ENCODE measurements around the gene CREBRF. TPM values are rescaled to one million over a fixed set of nuclear protein-coding genes. Genes with fewer than 3 reads are reported as not detected.
"Not testable (repeated sequence)": the region's sequence is repeated elsewhere in the genome, so short reads cannot be mapped to it uniquely, and the experiment has no call there.

The CREBRF gene, protein sequence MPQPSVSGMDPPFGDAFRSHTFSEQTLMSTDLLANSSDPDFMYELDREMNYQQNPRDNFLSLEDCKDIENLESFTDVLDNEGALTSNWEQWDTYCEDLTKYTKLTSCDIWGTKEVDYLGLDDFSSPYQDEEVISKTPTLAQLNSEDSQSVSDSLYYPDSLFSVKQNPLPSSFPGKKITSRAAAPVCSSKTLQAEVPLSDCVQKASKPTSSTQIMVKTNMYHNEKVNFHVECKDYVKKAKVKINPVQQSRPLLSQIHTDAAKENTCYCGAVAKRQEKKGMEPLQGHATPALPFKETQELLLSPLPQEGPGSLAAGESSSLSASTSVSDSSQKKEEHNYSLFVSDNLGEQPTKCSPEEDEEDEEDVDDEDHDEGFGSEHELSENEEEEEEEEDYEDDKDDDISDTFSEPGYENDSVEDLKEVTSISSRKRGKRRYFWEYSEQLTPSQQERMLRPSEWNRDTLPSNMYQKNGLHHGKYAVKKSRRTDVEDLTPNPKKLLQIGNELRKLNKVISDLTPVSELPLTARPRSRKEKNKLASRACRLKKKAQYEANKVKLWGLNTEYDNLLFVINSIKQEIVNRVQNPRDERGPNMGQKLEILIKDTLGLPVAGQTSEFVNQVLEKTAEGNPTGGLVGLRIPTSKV
- 10 to 100 TPM; 18.6 to 22.4 (median 20.4) TPM for polyA plus RNA-seq (ENCODE audit: insufficient read length in 4 of 4)

DNA sequence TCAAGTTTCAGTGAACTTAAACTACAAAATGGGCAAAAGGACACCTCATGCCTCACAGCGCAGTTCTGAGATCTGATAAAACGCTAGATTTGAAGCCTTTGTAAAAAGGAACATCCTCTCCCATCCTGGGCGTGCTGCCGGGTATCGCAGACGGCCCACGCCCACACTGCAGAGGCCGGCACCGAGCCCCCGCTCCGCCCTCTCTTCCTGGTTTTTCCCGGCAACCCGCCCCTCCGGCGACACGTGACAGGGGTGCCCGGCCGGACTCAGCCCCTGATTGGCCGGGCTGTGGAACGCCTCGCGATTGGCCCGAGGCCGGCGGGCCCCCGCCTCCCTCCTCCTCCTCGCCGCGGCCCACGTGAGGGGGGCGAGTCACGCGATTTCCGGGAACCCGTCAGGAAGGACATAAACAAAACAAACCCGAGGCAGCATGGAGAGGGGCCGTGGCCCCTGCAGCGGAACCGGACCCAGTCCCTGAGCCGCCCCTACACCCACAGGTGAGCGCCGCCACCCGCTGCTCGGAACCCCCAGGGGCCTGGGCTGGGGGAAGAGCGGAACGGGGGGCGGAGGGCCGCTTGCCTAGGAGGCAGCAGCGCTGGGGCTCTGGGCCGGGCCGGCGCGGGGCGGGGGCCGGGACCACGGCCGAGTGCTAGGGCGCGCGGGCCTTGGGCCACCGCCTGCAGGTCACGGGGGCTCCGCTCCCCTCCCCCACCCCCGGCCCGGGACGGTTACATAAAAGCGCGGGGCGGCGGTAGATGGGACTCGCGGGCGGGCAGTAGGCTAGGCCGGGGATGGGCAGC lies at the start of gene CREBRF:
TSS of gene CREBRF (plus strand) at position 370 of the 800 bp plus-strand sequence. CDS start 24,424 bp downstream, outside the sequence.
- peak; percentile 71 to 93 (median 88) for DNase-seq (ENCODE audit: low read depth in 4 of 4, low spot score in 2 of 4)

DNA sequence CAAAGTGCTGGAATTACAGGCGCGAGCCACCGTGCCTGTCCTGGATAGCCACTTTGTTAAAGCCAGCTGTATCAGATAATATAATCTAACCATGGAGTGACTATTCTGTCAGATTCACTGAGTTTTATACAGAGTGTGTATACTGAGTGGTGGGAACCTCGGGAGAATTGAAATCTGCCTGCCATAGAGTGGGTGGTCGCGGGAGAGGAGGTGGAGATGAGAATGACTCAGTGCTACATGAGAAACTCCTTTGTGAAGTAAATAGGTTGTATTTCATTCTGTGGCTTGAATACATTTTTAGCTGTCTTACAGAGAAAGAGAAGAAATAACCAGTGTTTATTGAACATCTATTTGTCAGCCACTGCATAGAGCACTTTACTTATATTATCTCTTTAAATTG lies 46.1 kb upstream of the CREBRF start:
- no peak for DNase-seq (ENCODE audit: low read depth in 4 of 4, low spot score in 2 of 4)

DNA sequence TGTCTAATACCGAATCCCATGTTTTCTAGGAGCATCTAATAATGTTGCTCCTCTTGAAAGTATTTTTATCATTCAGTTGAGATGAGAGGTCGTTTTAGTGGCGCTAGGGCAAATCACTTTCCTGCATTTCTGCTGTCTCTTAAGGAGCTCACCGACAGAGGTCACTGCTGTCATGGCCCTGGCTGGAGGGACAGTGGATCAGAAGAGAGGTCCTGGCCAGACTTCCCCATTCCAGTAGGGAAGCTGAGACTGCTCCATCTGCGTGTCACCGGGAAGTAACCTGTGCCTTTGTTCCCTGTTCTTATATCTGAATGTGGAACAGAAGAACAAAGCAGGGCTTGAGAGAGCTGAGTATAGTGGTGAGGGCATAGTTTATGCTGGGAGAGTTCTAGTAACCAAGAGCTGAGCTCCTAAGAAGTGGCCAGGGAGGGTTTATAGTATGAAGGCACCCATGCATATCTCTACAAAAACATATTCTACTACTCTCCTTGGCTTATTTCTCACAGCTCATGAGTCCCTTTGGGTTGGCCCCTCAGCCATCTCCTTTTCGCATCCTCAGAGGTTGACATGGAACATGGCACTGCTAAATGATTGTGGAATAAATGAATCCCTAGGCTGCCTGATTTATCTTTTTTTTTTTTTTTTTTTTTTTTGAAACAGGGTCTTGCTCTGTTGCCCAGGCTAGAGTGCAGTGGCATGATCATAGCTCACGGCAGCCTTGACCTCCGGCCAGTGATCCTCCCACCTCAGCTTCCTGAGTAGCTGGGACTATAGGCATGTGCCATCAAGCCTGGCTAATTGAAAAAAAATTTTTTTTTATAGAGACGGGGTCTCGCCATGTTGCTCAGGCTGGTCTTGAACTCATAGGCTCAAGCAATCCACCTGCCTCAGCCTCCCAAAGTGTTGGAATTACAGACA lies 45.3 kb upstream of the CREBRF start:
- DNase-seq (ENCODE audit: low read depth in 4 of 4, low spot score in 2 of 4), result no peak

DNA sequence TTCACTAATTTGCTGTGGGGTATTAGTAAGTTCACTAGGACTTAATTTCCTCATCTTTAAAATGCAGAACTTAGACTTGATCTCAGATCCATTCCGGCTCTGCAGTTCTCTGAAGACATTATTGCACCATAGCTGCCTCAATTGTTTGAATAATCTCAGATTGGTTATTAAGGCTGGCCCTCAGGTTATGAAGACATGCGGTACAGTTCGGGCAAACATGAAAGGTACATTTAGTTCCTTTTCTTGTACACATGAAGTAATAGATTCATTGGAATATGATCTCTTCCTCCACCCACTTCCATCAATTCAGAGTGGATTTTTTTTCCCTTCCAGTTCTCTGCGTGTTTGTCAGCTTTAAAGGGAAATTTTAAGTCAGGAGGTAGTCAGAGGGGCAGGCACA lies 44.6 kb upstream of the CREBRF start:
- no peak for DNase-seq (ENCODE audit: low read depth in 4 of 4, low spot score in 2 of 4)

DNA sequence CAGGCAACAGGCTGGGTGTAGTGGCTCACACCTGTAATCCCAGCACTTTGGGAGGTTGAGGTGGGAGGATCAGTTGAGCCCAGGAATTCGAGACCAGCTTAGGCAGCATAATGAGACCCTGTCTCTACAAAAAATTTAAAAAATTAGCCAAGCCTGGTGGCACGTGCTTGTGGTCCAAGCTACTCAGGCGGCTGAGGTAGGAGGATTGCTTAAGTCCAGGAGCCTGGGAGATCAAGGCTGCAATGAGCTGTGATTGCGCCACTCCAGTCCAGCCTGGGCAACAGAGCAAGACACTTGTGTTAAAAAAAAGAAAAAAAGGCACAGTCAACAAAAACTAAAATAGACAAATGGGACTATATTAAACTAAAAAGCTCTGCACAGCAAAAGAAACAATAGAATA lies 43.3 kb upstream of the CREBRF start:
- no peak for DNase-seq (ENCODE audit: low read depth in 4 of 4, low spot score in 2 of 4)

DNA sequence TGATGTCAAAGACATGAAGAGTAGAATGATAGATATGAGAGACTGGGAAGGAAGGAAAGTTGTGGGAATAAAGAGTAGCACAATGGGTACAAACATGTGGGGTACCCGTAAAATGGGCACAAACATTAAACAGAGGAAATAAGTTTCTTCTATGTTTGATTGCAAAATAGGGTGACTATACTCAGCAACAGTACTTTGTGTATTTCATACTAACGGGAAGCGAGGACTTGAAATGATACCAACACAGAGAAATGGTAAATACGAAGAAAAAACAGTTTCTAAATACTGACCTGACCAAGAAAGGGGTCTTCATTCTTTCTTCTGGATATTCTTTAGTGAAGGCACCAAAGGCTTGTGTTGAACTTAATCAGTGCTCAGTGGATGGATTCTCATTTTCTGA lies 41.5 kb upstream of the CREBRF start:
- no peak for DNase-seq (ENCODE audit: low read depth in 4 of 4, low spot score in 2 of 4)

DNA sequence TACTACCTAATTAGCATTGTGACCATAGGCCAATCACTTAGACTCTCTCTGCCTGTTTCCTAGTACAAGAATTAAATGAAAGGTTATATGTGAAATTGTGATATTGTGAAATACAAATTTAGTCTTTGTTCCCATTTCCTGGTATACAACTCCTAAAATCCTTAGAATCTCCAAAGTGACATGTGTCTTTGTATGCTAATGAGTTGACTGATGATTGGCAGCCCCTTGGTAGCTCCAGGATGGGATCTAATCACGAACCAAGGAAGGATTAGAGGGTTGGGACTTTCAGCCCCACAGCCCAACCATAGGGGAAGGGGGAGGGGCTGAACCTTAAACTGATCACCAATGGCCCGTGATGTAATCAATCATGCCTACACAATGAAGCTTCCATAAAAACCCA lies 41.0 kb upstream of the CREBRF start:
- no peak for DNase-seq (ENCODE audit: low read depth in 4 of 4, low spot score in 2 of 4)

DNA sequence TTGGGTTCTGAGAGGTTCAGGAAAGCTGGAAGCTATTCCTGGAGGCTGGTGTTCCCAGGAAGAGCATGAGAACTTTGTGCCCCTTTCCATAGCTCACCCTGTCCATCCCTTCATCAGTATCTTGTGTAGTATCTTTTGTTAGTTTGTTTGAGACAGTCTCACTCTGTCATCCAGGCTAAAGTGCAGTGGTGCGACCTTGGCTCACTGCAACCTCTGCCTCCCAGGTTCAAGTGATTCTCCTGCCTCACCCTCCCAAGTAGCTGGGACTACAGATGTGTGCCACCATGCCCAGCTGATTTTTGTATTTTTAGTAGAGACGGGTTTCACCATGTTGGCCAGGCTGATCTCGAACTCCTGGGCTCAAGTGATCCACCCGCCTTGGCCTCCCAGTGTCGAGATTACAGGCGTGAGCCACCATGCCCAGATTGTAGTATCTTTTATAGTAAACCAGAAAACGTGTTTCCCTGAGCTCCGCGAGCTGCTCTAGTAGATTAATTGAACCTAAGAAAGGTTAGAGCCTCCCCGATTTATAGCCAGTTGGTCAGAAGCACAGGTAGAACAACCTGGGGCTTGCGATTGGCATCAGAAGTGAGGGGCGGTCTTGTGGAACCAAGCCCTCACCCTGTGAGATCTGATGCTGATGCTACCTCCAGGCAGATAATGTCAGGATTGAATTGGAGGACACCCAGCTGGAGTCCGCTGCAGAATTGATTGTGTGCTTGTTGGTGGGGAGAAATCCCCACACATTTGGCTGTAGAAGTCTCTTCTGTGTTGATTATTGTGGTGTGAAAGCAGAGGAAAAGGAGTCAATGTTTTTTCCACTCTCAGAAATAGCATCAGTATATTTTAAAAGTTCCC lies 40.3 kb upstream of the CREBRF start:
- no peak for DNase-seq (ENCODE audit: low read depth in 4 of 4, low spot score in 2 of 4)

DNA sequence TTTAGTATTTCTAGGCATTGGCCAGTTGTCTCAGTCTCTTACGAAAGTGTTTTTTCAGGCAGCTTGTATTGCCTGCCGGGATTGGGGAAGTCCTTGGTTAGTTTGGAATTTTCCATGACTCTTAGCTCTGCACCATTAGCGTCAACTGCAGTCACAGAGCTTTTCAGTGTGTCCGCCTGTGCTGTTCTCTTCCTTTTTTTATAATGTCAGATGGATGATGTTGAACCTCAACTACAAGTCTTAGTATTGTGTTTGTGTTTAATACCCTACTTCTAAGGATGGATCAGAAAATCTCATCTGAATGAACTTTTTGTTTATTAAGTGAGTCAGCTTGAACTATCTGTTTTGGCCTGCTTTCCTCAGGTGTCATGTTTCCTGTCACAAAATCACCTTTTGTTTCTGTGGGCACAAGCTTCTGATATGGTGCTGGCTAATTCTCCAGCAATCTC lies 39.5 kb upstream of the CREBRF start:
- no peak for DNase-seq (ENCODE audit: low read depth in 4 of 4, low spot score in 2 of 4)

DNA sequence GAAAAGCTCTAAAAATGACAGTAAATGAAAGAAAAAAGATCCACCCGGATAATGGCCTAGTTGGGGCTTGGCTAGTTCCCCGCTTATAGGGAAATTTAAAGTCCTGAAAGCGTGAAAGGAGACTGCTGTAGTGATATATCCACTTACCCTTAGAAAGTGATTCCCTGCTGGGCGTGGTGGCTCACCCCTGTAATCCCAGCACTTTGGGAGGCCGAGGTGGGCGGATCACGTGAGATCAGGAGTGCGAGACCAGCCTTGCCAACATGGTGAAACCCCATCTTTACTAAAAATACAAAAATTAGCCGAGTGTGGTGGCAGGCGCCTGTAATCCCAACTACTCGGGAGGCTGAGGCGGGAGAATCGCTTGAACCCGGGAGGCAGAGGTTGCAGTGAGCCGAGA lies 39.1 kb upstream of the CREBRF start:
- DNase-seq (ENCODE audit: low read depth in 4 of 4, low spot score in 2 of 4), result not testable (repeated sequence)

DNA sequence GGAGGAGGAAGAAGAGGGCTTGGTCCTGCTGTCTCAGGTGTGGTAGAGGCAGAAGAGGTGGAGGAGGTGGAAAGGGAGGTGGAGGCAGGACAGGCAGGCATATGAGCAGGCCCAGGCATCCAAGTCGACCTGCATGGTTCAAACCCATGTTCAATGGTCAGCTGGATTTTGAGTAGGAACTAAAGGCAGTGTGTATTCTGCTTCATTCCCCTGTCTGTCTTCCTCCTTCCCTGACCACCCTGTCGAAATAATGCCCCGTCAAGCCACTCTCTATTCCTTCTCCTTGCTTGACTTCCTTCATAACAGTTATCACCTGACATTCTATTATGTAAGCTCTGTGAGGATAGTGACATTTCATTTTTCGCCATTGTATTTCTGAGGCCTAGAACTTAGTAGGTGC lies 37.8 kb upstream of the CREBRF start:
- DNase-seq (ENCODE audit: low read depth in 4 of 4, low spot score in 2 of 4), result no peak

DNA sequence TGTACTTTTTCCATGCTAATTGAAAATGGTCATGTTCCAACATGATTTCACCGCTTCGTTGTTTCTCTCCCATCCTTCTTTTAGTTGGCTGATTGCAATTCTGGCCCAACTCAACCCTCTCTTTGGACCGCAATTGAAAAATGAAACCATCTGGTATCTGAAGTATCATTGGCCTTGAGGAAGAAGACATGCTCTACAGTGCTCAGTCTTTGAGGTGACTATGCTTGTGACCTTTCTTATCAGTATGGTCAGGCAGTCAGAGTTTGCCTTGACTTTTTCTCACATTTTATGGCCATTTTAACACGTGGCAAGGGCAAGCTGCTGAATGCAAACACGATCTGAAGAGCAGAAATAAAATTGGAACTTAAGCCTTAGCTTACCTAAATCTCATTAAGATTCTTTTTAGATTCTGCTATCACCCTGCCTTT lies 36.0 kb upstream of the CREBRF start:
- no peak for DNase-seq (ENCODE audit: low read depth in 4 of 4, low spot score in 2 of 4)

DNA sequence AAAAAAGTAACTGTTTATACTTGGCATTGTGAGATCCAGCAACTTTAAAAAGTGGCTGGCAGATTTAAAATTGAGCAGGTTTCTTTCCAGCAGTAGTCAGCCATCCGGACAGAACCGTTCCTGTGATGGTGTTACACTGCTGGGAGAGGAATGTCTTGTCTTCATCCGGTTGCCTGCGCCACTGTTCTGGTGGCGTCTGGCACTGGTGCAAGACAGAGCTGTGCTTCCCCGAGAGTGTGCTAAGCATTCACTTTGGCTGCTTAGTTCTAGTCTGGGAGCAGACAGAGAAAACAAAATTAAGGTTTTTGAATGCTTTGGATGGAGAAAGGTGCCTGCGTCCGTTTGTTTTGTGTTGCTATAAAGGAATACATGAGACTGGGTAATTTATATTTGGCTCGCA lies 35.5 kb upstream of the CREBRF start:
- no peak for DNase-seq (ENCODE audit: low read depth in 4 of 4, low spot score in 2 of 4)

DNA sequence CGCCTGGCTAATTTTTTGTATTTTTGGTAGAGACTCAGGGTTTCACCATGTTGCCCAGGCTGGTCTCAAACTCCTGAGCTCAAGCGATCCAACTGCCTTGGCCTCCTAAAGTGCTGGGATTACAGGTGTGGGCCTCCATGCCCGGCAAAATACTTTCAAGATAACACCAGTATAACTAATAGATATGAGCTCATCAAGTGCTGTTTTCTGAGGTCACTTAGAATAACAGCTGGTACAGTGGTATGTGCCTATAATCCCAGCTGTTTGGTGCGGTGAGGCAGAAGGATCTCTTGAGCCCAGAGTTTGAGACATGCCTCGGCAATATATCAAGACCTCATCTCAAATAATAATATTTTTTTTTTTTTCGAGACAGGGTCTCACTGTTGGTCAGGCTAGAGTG lies 30.5 kb upstream of the CREBRF start:
- DNase-seq (ENCODE audit: low read depth in 4 of 4, low spot score in 2 of 4), result no peak

DNA sequence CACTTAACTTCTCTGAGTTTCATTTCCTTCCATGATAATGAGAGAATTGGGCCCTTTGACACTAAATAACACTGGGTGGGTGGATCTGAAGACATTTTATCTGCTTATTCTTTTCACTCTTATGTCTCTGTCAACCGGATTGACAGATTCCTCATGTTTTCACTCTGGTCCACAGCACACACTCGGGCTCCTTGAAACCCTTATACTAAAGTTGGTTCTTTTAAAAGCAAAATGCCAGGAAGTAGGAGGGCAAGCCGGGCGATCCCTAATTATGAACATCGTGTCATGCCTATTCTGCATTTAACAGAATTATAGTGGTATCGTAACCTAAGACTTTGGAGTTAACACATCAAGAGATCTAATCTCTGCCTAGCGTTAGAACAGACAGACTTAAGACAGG lies 28.2 kb upstream of the CREBRF start:
- no peak for DNase-seq (ENCODE audit: low read depth in 4 of 4, low spot score in 2 of 4)

DNA sequence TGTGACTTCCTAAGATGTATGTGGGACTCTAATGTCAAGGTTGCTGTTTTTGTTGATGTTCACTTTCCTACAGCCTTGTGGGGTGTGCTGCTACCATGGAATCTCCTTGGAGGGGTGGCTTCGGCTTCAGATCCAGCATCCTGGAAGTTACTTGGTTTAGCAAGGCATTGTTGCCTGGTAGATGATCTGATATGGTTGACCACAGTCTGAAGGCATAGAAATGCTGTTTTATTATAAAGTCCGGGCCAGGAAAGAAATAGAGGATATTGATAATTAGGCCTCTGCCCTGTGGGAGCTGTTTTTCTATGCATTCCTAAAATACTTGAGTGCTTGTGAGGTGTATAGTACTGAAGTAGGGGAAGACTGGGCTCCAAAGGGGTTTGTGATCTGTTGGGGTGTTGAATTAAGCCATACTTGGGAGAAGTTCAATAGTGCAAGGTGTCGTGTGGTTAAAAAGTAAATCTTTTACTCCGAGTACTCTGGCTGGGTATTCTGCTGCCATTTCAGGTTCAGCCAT lies 27.3 kb upstream of the CREBRF start:
- DNase-seq (ENCODE audit: low read depth in 4 of 4, low spot score in 2 of 4), result no peak

DNA sequence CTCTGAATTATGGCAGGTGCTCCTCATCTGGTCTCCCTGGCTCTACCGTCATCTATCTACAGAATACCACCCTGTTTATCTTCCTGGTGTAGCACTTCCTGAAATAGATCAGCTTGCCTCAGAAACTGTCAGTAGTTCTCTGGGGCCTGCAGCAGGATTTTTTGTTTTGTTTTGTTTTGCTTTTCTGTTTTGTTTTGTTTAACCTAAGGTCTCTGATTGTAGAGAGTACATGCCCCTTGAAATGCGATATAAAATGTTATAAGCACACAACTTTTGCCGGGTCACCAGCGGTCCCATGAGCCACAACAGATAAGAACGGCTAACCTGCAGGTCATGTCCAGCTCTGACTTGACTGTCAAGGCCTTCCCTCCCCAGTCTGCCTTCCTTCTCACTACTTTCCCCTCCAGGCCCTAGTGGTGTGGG lies 26.6 kb upstream of the CREBRF start:
- no peak for DNase-seq (ENCODE audit: low read depth in 4 of 4, low spot score in 2 of 4)

DNA sequence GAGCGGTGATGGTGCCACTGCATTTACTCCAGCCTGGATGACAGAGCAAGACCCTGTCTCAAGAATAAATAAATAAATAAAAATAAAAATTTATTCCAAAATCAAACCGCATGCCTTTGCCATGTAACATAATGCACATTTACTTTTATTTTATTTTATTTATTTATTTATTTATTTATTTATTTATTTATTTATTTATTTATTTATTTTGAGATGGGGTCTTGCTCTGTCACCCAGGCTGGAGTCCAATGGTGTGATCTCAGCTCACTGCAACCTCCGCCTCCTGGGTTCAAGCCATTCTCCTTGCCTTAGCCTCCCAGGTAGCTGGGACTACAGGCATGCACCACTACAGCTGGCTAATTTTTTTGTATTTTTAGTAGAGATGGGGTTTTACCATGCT lies 24.1 kb upstream of the CREBRF start:
- DNase-seq (ENCODE audit: low read depth in 4 of 4, low spot score in 2 of 4), result not testable (repeated sequence)

DNA sequence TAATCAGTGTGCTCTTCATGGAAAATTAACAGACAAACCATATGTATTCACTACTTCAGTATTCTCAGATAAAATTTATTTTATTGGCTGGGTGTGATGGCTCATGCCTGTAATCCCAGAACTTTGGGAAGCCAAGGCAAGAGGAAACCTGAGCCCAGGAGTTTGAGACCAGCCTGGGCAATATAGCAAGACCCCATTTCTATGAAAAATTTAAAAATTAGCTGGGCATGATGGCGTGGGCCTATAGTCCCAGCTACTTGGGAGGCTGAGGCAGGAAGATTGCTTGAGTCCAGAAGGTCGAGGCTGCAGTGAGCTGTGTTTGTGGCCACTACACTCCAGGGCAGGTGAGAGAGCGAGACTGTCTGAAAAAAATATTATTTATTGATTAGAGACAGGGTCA lies 23.4 kb upstream of the CREBRF start:
- no peak for DNase-seq (ENCODE audit: low read depth in 4 of 4, low spot score in 2 of 4)

Measured in left renal cortex interstitium (tissue), 4 donors.